HG03342 (cell line): ENCODE results near the gene UGCG.
A peak's percentile ranks its signal among the peaks of the same experiment; 100 is the strongest.
"Not testable (repeated sequence)": the region's sequence is repeated elsewhere in the genome, so short reads cannot be mapped to it uniquely, and the experiment has no call there.

Experiments used
- ATAC-seq: cut with Tn5 transposase; IDR thresholded peaks from one replicate; pipeline ENCODE4 v1.9.1; 2021; ENCODE audit warnings: mild to moderate bottlenecking, moderate library complexity; ENCODE audit not compliant: unreplicated experiment

The UGCG gene

GRCh38 chr9:111948951-111949350 lies 52.3 kb downstream of the UGCG start:
- ATAC-seq = no peak

- no peak for ATAC-seq
These were observed 53.3 kb downstream of the UGCG start for GRCh38 chr9:111949919-111950318.

GRCh38 chr9:111952559-111952958 lies 55.9 kb downstream of the UGCG start:
- no peak for ATAC-seq

GRCh38 chr9:111953444-111953843 lies 56.8 kb downstream of the UGCG start:
- no peak for ATAC-seq

- ATAC-seq = no peak
These were observed 58.4 kb downstream of the UGCG start for GRCh38 chr9:111955048-111955447.

GRCh38 chr9:111957856-111958631 lies 61.4 kb downstream of the UGCG start:
- ATAC-seq = peak; percentile 52

- no peak for ATAC-seq
These were observed 63.1 kb downstream of the UGCG start for GRCh38 chr9:111959468-111960359.

GRCh38 chr9:111960485-111960884 lies 63.9 kb downstream of the UGCG start:
- not testable (repeated sequence) for ATAC-seq

- no peak for ATAC-seq
These were observed 64.4 kb downstream of the UGCG start for GRCh38 chr9:111961009-111961408.

- no peak for ATAC-seq
These were observed 65.0 kb downstream of the UGCG start for GRCh38 chr9:111961575-111961974.

GRCh38 chr9:111962021-111962420 lies 65.4 kb downstream of the UGCG start:
- ATAC-seq = no peak

GRCh38 chr9:111963995-111964394 lies 67.4 kb downstream of the UGCG start:
- no peak for ATAC-seq

- ATAC-seq = peak; percentile 80
These were observed 69.0 kb downstream of the UGCG start for GRCh38 chr9:111965566-111966019.

GRCh38 chr9:111966124-111966723 lies 69.6 kb downstream of the UGCG start:
- ATAC-seq = no peak

- ATAC-seq = no peak
These were observed 70.3 kb downstream of the UGCG start for GRCh38 chr9:111966861-111967291.

GRCh38 chr9:111967621-111968020 lies 71.0 kb downstream of the UGCG start:
- ATAC-seq = no peak

GRCh38 chr9:111969061-111969460 lies 72.4 kb downstream of the UGCG start:
- no peak for ATAC-seq

- no peak for ATAC-seq
These were observed 73.0 kb downstream of the UGCG start for GRCh38 chr9:111969622-111970021.

GRCh38 chr9:111970827-111971226 lies 74.2 kb downstream of the UGCG start:
- ATAC-seq = no peak

GRCh38 chr9:111974092-111974681 lies 77.6 kb downstream of the UGCG start:
- no peak for ATAC-seq

- no peak for ATAC-seq
These were observed 79.1 kb downstream of the UGCG start for GRCh38 chr9:111975709-111976108.
